NCI-H1417 treated with DMSO at 0.1 percent for 48 hours (cell line): ENCODE results near the gene AXIN2.
"Not testable (repeated sequence)": the region's sequence is repeated elsewhere in the genome, so short reads cannot be mapped to it uniquely, and the experiment has no call there.

ENCODE experiments used
- DNase-seq: peaks from one replicate; lab custom pipeline; 2025; lab: John Stamatoyannopoulos, UW

Gene AXIN2

GRCh38 chr17:65536573-65537342, 24.7 kb downstream of the AXIN2 start:
- no peak for DNase-seq

DNA sequence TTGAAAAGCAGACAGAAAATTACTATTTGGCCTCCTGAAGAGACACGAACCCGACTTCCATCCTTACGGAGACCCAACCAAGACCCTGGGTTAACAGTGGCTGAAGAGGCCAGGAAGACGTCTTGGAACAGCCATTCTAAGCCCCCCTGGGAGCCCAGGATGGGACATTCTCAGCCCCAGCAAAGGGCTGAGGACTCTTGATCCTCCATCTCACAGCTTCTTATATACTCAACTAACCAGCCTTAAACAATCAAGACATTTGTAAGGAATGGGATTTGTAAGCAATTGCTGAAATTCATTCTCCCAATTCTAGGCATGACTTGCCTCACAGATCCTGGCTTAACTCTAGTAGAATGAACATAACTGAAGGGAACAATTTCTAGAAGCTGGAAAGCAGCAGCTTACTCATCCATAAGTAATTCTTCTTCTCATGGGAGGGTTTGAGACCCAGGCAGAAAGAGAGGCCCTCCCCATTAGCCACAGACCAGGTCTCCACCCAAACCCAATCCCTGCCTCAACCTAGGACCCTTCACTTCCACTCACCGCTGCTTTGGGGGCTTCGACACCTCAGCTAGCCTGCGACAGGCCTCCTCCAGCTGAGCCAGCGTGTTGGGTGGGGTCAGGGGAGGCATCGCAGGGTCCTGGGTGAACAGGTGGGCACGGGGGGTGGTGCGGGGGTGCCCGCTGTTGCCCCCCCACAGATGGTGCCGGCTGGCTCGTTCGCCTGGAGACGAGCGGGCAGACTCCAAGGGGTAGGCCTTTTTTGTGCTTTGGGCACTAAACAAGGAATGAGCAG, 25.5 kb downstream of the AXIN2 start:
- no peak for DNase-seq

GRCh38 chr17:65533852-65534457, 27.5 kb downstream of the AXIN2 start:
- no peak for DNase-seq

DNA sequence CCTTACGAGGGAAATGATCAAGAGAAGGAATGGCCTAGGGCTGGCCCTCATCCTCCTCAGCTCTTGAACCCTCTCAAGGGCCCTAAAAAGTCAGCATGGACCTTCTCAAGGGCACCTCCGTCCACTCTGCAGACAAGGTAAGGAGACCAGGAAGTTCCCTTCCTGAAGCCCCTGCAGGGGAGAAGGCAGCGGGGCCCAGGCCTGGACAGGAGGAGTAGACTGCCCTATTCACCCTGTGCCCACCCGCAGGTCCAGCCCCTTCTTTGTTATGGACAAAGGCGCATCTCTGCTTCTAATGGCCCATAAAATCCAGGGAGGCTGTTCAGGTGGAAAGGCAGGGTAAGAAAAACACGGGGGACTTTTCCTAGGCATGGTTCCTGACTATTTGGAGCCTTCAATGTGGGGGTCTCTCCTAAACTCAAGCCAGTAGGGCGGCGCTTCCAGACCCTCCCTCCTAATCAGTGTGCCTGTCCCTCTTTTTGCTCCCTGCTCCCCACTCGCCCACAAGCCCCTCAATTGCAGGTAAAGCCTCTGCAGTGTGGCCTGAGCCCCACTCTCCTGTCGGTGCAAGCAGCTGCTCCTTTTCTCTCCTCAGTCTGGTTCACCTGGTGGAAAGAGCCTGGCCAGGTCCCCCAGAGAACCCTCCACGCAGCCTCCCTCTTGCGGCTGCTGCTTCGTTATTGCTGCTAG, 28.2 kb downstream of the AXIN2 start:
- no peak for DNase-seq

DNA sequence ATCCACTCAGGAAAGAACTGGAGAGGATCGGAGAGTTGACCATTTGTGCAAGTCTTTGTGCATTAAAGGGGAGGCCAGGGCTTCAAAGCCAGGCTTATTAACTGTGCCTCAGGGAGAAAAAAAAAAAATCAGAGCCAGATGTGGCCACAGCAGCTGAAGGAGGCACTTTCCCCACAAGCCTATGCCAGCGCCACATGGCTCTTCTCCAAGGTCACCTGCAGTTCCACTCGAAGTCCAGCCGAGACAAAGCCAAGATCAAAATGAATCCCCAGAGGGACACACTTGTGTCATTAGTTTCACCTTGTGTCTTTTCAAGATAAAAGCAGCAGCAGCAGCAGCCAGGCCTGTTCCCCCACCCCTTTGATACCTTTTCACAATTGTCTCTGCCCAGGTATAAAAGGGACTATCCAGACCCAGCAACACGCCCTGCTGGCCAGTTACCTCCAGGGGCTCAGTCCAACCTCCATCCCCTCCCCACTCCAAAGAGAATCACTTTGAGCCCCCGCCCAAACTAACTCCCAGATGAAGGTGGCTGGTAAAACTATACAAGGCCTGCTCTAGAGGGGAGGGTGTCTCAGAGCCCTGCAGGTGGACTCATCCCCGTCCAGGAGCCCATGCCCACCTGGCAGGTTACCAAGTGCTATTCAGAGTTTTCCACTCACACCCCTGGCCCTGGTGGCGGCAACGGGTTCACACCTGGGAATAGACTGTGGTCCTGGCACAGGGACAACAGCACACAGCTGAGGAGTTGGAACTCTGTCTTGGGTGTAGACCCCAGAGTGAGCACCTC, 29.2 kb downstream of the AXIN2 start:
- no peak for DNase-seq

DNA sequence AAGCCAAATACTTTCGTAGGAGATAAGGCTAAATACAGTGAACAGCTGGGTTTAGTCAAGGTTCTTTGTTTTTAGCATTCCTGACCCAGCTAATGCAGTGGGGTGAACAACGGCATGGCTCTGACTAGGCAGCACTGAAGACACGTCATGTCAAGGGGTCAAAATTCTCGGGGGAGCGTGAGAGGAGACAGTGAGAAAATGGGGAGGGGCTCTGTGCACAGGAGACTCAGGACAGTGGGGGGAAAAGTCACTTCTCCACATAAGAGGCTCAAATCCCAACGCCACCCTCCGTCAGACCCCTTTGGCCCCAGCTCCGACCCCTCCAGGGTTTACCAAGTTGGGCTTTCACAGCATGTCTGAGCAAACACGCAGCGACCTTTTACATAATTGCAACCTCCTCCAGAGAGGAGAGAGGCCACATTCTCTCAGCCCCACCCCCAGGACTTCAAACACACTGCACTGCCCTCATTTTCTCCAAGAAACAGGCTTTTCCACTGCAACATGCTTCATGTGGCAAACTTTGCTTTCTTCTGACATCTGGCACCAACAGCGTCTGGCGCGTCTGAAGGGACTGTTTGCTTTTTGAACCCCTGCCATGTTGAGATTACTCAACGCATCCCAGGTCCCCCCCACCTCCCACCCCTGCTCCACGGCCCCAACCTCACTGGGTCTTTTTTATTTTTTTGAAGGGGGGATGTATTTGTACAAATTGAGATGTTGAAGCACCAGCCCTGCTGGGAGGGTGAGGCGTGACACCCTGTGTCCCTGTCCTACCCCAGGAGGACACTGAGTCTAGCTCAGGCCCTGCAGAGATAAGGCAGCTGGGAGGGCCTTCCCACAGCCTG, 30.0 kb downstream of the AXIN2 start:
- DNase-seq = no peak

DNA sequence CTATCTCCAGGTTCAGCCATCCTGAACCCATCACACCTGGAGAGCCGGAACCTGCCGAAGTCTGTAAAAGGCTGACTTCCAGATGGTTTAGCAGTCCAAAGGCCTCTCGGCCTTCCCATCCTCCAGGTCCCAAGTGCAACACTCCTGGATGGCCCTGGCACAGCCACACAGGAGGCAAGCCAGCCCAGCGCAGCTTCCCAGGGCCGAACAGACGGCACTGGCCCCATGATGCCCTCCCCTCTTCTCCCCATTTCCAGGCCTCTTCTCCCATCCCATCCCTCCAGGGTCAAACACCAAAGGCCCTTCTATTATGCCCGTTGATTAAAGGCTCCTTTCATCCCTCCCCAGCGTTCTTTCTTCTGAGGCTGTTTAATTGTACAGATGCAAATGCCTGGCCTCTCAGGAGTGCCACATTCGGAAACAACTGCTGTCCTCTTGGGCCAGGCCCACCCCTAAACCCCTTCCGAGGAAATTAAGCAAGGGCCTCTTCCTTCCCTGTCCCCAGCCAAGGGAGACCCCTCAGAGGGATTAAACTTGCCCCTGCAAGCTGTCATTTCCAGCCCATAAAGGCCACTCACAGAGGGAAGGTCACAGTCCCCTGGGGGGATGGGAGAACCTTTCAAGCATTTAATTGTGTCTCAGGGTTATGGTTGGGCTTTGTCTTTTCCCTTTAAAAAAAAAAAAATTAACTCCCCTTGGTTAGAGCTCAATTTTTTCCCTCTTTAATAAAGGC, 30.8 kb downstream of the AXIN2 start:
- no peak for DNase-seq

GRCh38 chr17:65529761-65530522, 31.5 kb downstream of the AXIN2 start:
- DNase-seq = no peak

DNA sequence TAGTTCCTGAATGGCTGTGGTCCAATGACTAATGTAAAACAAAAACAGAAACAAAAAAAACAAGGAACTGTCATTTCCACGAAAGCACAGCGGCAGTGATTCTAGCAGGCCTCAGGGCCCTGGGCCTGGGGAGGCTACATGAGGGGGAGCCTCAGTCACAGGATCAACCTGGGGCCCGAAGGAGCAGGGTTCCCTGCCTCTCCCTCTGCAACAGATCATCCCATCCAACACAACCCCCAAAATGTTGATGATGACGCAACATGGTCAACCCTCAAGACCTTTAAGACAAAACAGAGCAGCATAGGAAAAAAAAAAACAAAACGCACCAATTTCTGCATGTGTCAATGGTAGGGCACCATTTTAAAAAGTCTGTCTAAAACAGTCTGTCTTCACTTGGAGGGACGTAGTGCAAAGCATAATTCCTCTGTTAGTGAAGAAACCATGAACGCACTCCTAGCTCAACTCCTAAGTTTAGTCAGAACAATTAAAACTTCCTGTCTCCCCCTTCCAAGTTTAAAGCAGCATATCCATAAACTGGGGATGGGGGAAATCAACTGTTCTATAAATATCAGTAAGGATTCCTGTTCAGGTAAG, 32.3 kb downstream of the AXIN2 start:
- DNase-seq = no peak

DNA sequence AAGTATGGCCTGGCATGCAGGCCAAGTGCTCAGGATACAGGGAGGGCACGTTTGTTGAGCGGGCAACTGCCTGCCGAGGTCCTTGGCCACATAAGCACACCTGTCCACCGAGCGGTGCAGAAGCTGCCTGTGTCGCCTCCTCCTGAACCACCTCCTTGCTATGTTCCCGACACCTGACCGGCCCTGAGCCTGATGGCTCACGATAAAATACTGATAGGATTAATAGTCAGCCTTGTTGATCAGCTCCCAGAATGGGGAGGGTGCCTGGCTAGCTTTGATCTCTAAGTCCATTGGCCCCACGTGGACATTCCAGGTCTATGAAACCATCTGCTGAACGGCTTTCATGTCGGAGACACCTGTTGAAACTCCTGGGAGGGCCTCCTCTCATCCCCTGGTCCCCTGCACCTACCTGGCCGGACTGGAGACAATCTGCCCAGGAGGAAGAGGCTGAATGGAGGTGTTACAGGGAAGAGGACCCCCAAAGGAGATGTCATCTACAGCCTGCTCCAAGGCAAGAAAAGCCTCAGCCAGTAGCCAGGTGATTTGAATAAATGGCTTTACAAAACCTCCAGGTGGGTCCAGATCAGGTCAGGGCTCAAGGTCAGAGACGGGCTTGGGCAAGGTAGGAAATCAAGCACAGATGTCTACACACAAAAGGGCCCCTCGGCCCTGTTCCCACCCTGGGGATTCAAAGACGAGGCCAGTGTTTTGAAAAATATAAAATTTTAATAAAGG, 33.4 kb downstream of the AXIN2 start:
- DNase-seq = no peak

- no peak for DNase-seq
Measured at GRCh38 chr17:65527381-65527780, 34.1 kb downstream of the AXIN2 start.

DNA sequence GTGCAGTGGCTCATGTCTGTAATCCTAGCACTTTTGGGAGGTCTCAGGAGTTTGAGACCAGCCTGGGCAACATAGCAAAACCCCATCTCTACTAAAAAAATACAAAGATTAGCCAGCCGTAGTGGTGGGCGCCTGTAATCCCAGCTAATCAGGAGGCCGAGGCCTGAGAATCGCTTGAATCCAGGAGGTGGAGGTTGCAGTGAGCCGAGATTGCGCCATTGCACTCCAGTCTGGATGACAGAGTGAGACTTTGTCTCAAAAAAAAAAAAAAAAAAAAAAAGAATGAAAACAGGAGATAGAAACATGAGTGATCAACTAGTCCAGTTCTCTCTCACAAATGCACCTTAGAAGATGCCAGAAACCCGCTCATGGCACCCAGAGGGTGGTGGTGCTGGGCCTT, 34.6 kb downstream of the AXIN2 start:
- not testable (repeated sequence) for DNase-seq

DNA sequence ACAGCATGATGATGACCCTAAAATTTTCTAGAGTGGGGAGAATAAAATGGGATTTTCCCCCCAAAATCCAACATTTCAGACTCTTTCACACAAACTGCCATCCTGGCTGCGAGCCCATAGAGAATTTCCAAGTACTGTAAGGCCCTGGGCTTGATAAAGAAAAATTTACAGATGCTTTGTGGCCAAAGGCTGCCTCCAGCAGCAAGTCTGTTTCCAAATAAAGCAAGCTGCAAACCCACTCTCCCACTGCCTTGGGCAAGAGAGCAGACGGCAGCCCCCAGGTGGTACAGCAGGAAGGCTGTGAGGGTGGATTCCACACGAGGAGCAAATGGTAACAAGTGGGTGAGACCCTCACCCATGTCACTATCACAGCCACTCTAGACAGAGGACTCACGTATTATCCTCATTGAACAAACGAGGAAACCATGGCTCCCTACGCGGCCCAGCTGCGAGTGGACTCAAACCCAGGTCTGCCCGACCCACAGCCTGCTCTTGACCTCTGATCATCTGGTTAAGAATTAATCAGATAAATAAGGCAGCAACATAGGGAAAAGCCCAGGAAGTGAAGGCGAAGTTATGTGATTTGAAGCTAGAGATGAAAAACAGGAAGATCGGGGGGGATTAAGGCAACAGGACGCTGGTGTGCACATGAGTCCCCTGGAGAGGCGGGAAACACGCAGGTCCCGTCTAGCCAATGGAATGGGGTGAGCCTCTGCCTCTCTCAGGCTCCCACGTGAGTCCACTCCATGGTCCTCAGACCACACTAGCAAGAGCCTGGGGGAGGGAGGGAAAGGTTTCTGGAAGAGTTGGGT, 37.4 kb downstream of the AXIN2 start:
- DNase-seq = no peak

GRCh38 chr17:65523411-65523810, 38.0 kb downstream of the AXIN2 start:
- DNase-seq = no peak

DNA sequence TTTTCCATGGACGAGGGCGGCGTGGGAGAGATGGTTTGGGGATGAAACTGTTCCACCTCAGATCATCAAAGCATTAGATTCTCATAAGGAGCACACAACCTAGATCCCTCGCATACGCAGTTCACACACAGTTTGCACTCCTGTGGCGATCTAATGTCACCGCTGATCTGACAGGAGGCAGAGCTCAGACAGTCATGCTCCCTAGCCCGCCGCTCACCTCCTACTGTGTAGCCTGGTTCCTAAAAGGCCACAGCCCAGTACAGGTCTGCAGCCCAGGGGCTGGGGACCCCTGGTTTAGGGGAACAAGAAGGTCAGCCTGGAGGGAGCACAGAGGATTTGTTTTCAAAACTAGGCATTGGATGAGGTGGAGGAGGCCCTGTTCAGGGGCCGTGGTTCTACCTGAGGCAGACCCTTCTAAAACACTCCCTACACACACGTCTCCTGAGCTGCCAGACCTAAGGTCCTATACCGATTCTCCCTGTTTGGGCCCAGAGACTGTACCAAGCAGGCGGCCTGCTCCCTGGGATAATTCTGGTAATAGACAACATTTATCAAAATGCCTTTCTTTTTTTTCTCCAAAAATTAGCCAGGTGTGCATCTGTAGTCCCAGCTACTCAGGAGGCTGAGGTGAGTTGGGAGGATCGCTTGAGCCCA, 38.6 kb downstream of the AXIN2 start:
- DNase-seq = no peak

GRCh38 chr17:65519462-65519861, 42.0 kb downstream of the AXIN2 start:
- no peak for DNase-seq

DNA sequence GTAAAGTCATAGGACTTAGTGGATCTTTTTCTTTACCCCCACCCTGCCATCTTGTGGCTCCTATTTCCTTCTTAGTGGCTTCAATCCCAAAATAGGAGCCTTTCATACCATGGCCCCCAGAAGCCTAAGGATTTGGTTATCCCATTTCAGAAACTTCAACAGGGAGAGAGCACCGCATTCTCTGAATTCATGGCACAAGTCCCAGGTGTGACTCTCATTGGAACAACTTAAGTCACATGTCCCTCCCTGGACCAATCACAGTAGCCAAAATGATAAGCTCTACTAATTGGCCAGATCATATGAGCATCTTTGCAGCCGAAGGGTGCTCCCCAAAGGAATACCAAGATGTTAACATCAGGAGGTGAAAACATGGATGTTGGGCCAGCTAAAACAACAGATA, 43.2 kb downstream of the AXIN2 start:
- no peak for DNase-seq
